LNCAP (cell line): ENCODE measurements around the gene AMPD1.

Source experiments
- CTCF ChIP-seq: fragments of 450-650 bp; IDR thresholded peaks from 2 replicates; pipeline ENCODE4 v1.5.1; 2017; ENCODE audit warnings: mild to moderate bottlenecking

AMPD1 gene

DNA sequence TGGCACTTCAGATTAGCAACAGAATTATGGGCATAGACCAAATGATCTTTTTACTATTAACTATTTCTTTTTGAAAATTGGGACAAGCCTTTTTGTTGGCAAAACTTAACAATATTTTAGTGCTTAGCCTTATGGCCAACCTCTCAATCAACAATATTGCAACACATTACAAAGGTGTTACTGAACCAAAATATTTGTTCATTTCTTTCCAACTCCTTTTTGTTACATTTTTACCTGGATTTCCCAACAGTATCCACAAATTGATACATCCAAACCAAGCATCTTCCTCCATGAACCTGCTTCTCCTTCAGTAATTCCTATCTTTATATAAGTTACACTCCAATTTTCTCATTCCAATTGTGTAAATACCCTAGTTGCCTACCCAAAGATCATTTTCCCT is 1.5 kb upstream of the AMPD1 start:
- no peak for TF ChIP-seq CTCF

- TF ChIP-seq CTCF, result no peak
Observed at GRCh38 chr1:114694540-114695310, 621 bp downstream of the AMPD1 start.

DNA sequence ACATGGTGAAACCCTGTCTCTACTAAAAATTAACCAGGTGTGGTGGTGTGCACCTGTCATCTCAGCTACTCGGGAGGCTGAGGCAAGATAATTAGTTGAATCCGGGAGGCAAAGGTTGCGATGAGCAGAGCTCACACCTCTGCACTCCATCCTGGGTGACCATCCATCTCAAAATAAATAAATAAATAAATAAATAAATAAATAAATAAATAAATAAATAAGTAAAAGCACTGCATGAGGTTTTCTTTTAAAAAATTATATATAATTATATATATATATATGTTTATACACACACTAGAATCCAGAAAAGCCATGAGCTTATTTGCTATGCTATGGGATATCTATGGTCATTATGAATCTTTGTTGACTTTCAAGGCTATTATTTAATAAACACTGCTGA is 2.4 kb downstream of the AMPD1 start:
- no peak for TF ChIP-seq CTCF

- TF ChIP-seq CTCF, result no peak
Observed at GRCh38 chr1:114691061-114691460, 4.3 kb downstream of the AMPD1 start.

GRCh38 chr1:114690148-114690547 is 5.2 kb downstream of the AMPD1 start:
- TF ChIP-seq CTCF, result no peak

GRCh38 chr1:114688526-114688925 is 6.8 kb downstream of the AMPD1 start:
- no peak for TF ChIP-seq CTCF

DNA sequence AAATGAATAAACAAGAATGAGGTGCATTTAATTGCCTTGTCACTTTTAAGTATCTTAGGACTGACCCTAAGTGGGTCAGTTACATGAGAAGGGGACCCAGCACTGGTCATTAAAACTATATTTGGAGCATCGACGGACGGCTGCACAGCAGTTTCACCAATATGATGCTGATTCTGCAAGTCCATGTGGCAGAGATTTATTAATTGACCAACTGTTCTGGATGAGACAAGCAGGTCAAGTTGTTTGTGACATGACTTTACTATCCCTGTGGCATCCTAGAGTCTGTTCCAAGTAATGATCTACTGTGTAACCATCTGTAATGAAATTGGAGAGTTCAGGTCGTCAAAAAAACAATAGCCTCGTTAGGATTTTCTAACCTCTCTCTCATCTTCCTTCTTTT is 9.5 kb downstream of the AMPD1 start:
- no peak for TF ChIP-seq CTCF

DNA sequence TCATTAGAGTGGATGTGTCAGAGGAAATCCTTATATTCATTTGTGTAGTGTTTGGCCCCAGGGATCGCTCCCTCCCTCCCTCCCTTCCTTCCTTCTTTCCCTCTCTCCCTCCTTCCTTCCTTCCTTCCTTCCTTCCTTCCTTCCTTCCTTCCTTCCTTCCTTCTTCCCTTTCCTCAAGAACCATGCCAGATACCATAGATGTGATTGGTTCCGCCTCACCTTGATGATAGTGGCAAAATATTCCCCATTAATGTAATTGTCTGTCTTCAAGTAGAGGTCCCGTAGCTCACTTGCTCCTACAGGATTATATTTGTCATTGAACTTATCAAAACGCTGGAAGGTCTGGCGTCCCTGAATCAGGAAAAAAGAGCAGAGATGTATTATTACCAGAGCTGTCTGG is 17.7 kb downstream of the AMPD1 start:
- TF ChIP-seq CTCF, result no peak
